ENCODE data around the gene NDUFA13. TPM values are rescaled to one million over a fixed set of nuclear protein-coding genes. Genes with fewer than 3 reads are reported as not detected.

The NDUFA13 gene
- total RNA-seq, 1 experiment from 2014 or later, result 339 TPM

GRCh38 chr19:19489804-19490204, 26.2 kb upstream of the NDUFA13 start (continued):
- no peak for TF ChIP-seq ZNF274 (IDR thresholded peaks at IDR 0.05; ENCODE audit: low read depth, low read length)
- TF ChIP-seq JUND (IDR thresholded peaks at IDR 0.05), result no peak
- no peak for TF ChIP-seq CTCF (IDR thresholded peaks at IDR 0.05 in 2 of 3, conservative IDR thresholded peaks at IDR 0.05 in 1 of 3; ENCODE audit: borderline replicate concordance in 1 of 3, insufficient read depth in 1 of 3, low read depth in 2 of 3, low read length in 2 of 3)
- no peak for TF ChIP-seq SIN3A (IDR thresholded peaks at IDR 0.05; ENCODE audit: low read depth)
- TF ChIP-seq EZH2 (IDR thresholded peaks at IDR 0.05), result no peak
- TF ChIP-seq TCF7L2 (IDR thresholded peaks at IDR 0.05; ENCODE audit: borderline replicate concordance, extremely low read depth, insufficient read depth, insufficient read length), result no peak
- no peak for TF ChIP-seq POLR2A (IDR thresholded peaks at IDR 0.05; ENCODE audit: borderline replicate concordance, extremely low read depth, insufficient read depth, insufficient read length)
- no peak for TF ChIP-seq SP1 (IDR thresholded peaks at IDR 0.05; ENCODE audit: low read depth)
- TF ChIP-seq SRF (IDR thresholded peaks at IDR 0.05; ENCODE audit: low read depth), result no peak
- no peak for TF ChIP-seq POLR2AphosphoS5 (IDR thresholded peaks at IDR 0.05; ENCODE audit: low read depth, low read length)
- TF ChIP-seq ATF3 (IDR thresholded peaks at IDR 0.05), result no peak

GRCh38 chr19:19490214-19490968, 25.6 kb upstream of the NDUFA13 start:
- CTCF ChIA-PET, result interaction anchor here (0.6 to 3.2 kb wide), 16 partner anchors 9 to 349 kb away, joined by 3 to 40 read pairs (median 4); partner anchors contain the start of genes GATAD2A and NDUFA13
- peak; percentile 56 for DNase-seq (ENCODE audit: low read depth, low spot score)
- Histone ChIP-seq H2AFZ (ENCODE audit: low read depth, low read length, poor library complexity, severe bottlenecking) (no peak overlapping the region), H3K4me2 (ENCODE audit: low read length) (peak overlapping the region; percentile 62; the same call in 1 of the 2 replicates), H3K36me3 (ENCODE audit: control insufficient read depth in 1 of 2, insufficient read depth in 2 of 2, low read length in 2 of 2) (peaks cover 14 to 21% of the 10 kb centered on the region in 2 experiments; a peak in 3 of 4 replicates), H3K27me3 (ENCODE audit: insufficient read depth, low read length) (no peaks in the 10 kb centered on the region), H3K4me1 (ENCODE audit: control insufficient read depth in 1 of 2, insufficient read depth in 2 of 2, low read length in 2 of 2) (peaks cover 19 to 43% of the 10 kb centered on the region in 2 experiments), H3K4me3 (replicated peaks in 1 of 2; ENCODE audit: low read depth in 1 of 2, low read length in 2 of 2) (no peak overlapping the region), H3K79me2 (ENCODE audit: insufficient read depth, low read length) (peaks cover 90% of the 10 kb centered on the region), H3K9me2 (ENCODE audit: insufficient read depth) (no peaks in the 10 kb centered on the region), H3K9me3 (ENCODE audit: control insufficient read depth in 1 of 2, insufficient read depth in 1 of 2, low read depth in 1 of 2, low read length in 2 of 2) (no peaks in the 10 kb centered on the region), H3K9ac (ENCODE audit: low read length) (peak overlapping the region; percentile 21; the same call in 1 of the 2 replicates), H3K27ac (ENCODE audit: low read depth, low read length) (peak overlapping the region; percentile 72), H4K20me1 (ENCODE audit: insufficient read depth) (peaks cover 10% of the 10 kb centered on the region; the same call in 1 of the 2 replicates)
- peak; percentile 47 for ATAC-seq
- POLR2A ChIA-PET, result interaction anchor here (1.2 to 2.2 kb wide), 2 partner anchors 124 to 126 kb away, joined by 4 to 10 read pairs; no protein-coding TSS in a partner anchor
- intact Hi-C loops (cut with micrococcal nuclease), result loop anchor here (1.0 to 5.0 kb wide), 2 partner anchors 123 to 343 kb away; no protein-coding TSS in a partner anchor
- RAD21 ChIA-PET (ENCODE audit: low non-redundant PET in 1 of 2, low total read pairs in 2 of 2, uncharacterized antibody in 2 of 2, unreplicated experiment in 2 of 2), result interaction anchor here (0.6 to 1.4 kb wide), 2 partner anchors 123 to 124 kb away, joined by 3 to 5 read pairs; no protein-coding TSS in a partner anchor
- BruUV-seq (replicated peaks), result no TSS peak
- no peak for TF ChIP-seq FOSL1 (IDR thresholded peaks at IDR 0.05; ENCODE audit: low read depth)
- no peak for TF ChIP-seq ZFX (IDR thresholded peaks at IDR 0.05)
- TF ChIP-seq JUND (IDR thresholded peaks at IDR 0.05), result no peak
- peak; percentile 74 to 79 (median 79); a peak in 5 of 6 replicates for TF ChIP-seq CTCF (IDR thresholded peaks at IDR 0.05 in 2 of 3, conservative IDR thresholded peaks at IDR 0.05 in 1 of 3; ENCODE audit: borderline replicate concordance in 1 of 3, insufficient read depth in 1 of 3, low read depth in 2 of 3, low read length in 2 of 3)
- TF ChIP-seq ZNF274 (IDR thresholded peaks at IDR 0.05; ENCODE audit: low read depth, low read length), result no peak
- TF ChIP-seq RAD21 (IDR thresholded peaks at IDR 0.05; ENCODE audit: low read depth), result peak; percentile 88
- TF ChIP-seq ATF3 (IDR thresholded peaks at IDR 0.05), result no peak
- TF ChIP-seq EGR1 (IDR thresholded peaks at IDR 0.05; ENCODE audit: low read depth), result no peak

Data from HCT116 (cell line).